ENCODE data around the gene ACRBP.

ACRBP gene

DNA sequence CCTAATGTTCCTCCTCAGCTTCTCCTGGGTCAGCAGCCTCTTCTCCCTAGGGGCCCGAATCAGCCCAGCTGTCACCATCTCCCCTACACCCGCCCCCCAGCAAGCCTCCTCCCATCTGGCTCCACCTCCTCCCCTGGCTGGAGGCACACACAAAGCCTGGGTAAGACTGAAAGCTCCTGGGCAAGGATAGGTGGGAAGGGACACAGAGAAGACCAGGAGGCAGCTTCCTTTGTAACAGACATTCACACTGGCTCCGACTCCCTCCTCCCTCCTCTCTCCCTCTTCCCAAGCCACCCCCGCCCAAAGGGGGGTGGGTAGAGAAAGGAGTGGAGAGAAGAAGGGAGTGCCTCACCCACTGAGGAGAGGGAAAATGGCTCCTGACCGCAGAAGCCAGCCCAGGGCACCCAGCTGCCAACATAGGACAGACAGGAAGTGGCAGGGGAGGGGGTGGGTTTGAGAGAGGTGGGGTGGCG is 44.1 kb downstream of the ACRBP start:
- TF ChIP-seq TAF1 (IDR thresholded peaks at IDR 0.05; ENCODE audit: borderline replicate concordance, insufficient read depth, low read length) (no peak), POLR2AphosphoS5 (IDR thresholded peaks at IDR 0.05; ENCODE audit: low read depth, low read length) (no peak), REST (IDR thresholded peaks at IDR 0.05; ENCODE audit: insufficient read depth in 1 of 2, low read depth in 2 of 2, low read length in 2 of 2) (no peak), FOXP2 (optimal IDR thresholded peaks at IDR 0.05; ENCODE audit: borderline replicate concordance, extremely low read depth, extremely low read length, insufficient read depth) (no peak), SIN3A (IDR thresholded peaks at IDR 0.05; ENCODE audit: borderline replicate concordance, insufficient read depth, low read length) (no peak)

DNA sequence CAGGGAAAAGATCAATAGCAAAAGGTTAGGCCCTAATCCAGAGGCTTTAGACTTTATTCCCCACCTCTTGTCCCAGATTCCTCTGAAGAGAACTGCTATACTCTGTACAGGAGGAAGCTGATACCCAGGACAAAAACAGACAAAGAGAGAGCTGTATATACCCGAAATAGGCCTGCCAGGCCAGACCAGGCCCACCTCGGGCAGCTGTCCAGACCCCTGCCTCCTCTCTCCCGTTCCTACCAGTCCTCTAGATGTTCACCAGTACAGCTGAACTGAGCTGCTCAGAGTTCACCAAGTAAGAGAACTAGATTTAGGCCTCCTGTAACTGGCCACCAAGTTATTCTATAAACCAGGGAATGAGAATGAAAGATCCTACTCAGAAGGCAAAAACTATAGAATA is 44.7 kb downstream of the ACRBP start:
- TF ChIP-seq POLR2AphosphoS5 (IDR thresholded peaks at IDR 0.05; ENCODE audit: low read depth, low read length) (no peak), SIN3A (IDR thresholded peaks at IDR 0.05; ENCODE audit: borderline replicate concordance, insufficient read depth, low read length) (no peak), TAF1 (IDR thresholded peaks at IDR 0.05; ENCODE audit: borderline replicate concordance, insufficient read depth, low read length) (no peak), FOXP2 (optimal IDR thresholded peaks at IDR 0.05; ENCODE audit: borderline replicate concordance, extremely low read depth, extremely low read length, insufficient read depth) (no peak), REST (IDR thresholded peaks at IDR 0.05; ENCODE audit: insufficient read depth in 1 of 2, low read depth in 2 of 2, low read length in 2 of 2) (no peak)

DNA sequence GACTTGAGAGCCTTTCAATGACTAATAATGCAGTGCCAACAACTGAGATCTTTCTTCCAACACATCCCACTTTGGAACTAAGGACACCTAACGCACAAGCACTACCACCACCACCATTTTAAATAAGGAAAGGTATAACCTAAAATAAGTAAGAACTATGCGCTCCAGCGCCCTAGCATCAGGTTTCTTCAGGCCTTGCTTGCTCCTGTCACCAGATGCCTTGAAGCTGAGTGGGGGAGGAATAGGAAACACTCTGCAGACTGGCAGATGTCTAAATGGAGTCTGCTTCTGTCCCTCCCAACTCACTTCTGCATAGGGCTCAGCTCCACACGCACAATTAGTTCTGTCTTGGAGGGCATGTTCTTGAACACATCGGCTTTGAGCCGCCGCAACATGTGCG is 55.1 kb downstream of the ACRBP start:
- TF ChIP-seq FOXP2 (optimal IDR thresholded peaks at IDR 0.05; ENCODE audit: borderline replicate concordance, extremely low read depth, extremely low read length, insufficient read depth) (no peak), SIN3A (IDR thresholded peaks at IDR 0.05; ENCODE audit: borderline replicate concordance, insufficient read depth, low read length) (no peak), REST (IDR thresholded peaks at IDR 0.05; ENCODE audit: insufficient read depth in 1 of 2, low read depth in 2 of 2, low read length in 2 of 2) (no peak), TAF1 (IDR thresholded peaks at IDR 0.05; ENCODE audit: borderline replicate concordance, insufficient read depth, low read length) (no peak), POLR2AphosphoS5 (IDR thresholded peaks at IDR 0.05; ENCODE audit: low read depth, low read length) (no peak)

Measured in PFSK-1 (cell line).